Thymus (tissue), 14 donors: ENCODE results near the gene HOXC10. TPM values are rescaled to one million over a fixed set of nuclear protein-coding genes. Genes with fewer than 3 reads are reported as not detected.

Experiments used
- DNase-seq, 9 donors: peaks; one replicate each; pipeline ENCODE4 v3.0.0-alpha.2; 2013; ENCODE audit warnings: low spot score in 9 of 9, low read depth in 6 of 9, missing footprints in 1 of 9
- H3K27ac ChIP-seq, 2 donors: one replicate each; pipeline ENCODE4 v1.5.1; 2013; ENCODE audit warnings: control low read depth in 1 of 2, low read depth in 1 of 2, low read length in 1 of 2, mild to moderate bottlenecking in 1 of 2, moderate library complexity in 1 of 2
- H3K27me3 ChIP-seq, 2 donors: one replicate each; pipeline ENCODE4 v1.5.1; 2013; ENCODE audit warnings: low read length in 1 of 2; ENCODE audit not compliant: control insufficient read depth in 2 of 2, insufficient read depth in 1 of 2
- H3K36me3 ChIP-seq, 2 donors: one replicate each; pipeline ENCODE4 v1.5.1; 2013; ENCODE audit warnings: low read length in 1 of 2, mild to moderate bottlenecking in 1 of 2, moderate library complexity in 1 of 2; ENCODE audit not compliant: control insufficient read depth in 2 of 2, insufficient read depth in 2 of 2
- H3K4me1 ChIP-seq, 2 donors: one replicate each; pipeline ENCODE4 v1.5.1; 2013; ENCODE audit warnings: low read length in 2 of 2; ENCODE audit not compliant: control insufficient read depth in 2 of 2, insufficient read depth in 2 of 2
- H3K4me3 ChIP-seq, 2 donors: one replicate each; pipeline ENCODE4 v1.5.1; 2013; ENCODE audit warnings: low read length in 2 of 2, control low read depth in 1 of 2, mild to moderate bottlenecking in 1 of 2
- H3K9me3 ChIP-seq, 2 donors: one replicate each; pipeline ENCODE4 v1.5.1; 2013; ENCODE audit warnings: low read length in 1 of 2, mild to moderate bottlenecking in 1 of 2; ENCODE audit not compliant: control insufficient read depth in 2 of 2, insufficient read depth in 1 of 2
- WGBS: extraction: QIAGEN DNeasy Blood & Tissue Kit; methylation state at CpG from one replicate; pipeline ENCODE4 v1.1.7; 2013; 5-methylcytosine and 5-hydroxymethylcytosine counted together
- long read RNA-seq, 10 donors: transcript quantifications; one replicate each; lab custom pipeline, GENCODE V29; 2026
- polyA plus RNA-seq: library from polyadenylated mRNA; stranded (reverse); fragments of 200-250 nt; gene quantifications from one replicate; pipeline ENCODE4 v1.2.3, GENCODE V29; 2013
- total RNA-seq: library from RNA; stranded (reverse); fragments of 120-200 nt; gene quantifications from one replicate; pipeline ENCODE4 v1.2.4, GENCODE V29; 2013
- donor health status: healthy.

HOXC10 gene
- total RNA-seq (not detected), polyA plus RNA-seq (0.14 TPM)
- long read RNA-seq, donor 1 = 0 reads
- long read RNA-seq, donor 2 = 0 reads
- long read RNA-seq, donor 3 = 0 reads
- long read RNA-seq, donor 4 = 0 reads
- long read RNA-seq, donor 5, partial matches to known transcripts = 0 of 1 reads
- long read RNA-seq, donor 5, other reads (novel, unspliced or antisense) = 0 of 1 reads
- long read RNA-seq, donor 6 = 0 reads
- long read RNA-seq, donor 7 = 0 reads
- long read RNA-seq, donor 8 = 0 reads
- long read RNA-seq, donor 9 = 0 reads
- long read RNA-seq, donor 10 = 0 reads

DNA sequence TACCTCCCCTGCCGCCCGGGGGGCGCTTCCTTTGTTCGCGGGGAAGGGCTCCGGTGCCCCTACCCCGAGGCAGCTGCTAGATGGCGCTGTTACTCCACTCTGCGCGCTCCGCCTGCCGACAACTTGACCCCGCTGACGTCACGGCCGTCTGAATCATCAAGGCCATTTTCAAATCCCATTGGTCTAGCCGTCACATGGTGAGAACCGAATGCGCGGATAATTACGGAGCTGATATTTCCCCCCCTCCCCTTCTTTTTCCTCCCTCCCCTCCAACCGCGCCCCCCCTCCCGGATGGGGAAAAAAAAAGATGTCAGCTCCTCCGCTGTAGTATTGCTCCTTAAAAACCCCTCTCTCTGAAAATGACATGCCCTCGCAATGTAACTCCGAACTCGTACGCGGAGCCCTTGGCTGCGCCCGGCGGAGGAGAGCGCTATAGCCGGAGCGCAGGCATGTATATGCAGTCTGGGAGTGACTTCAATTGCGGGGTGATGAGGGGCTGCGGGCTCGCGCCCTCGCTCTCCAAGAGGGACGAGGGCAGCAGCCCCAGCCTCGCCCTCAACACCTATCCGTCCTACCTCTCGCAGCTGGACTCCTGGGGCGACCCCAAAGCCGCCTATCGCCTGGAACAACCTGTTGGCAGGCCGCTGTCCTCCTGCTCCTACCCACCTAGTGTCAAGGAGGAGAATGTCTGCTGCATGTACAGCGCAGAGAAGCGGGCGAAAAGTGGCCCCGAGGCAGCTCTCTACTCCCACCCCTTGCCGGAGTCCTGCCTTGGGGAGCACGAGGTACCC, at the start of gene HOXC10:
Gene HOXC10 (plus strand): TSS at position 246 of the 791 bp plus-strand sequence. CDS start 114 bp downstream, at position 360.
- Histone ChIP-seq H3K36me3 (no peaks in the 10 kb centered on the region), H3K27me3 (peaks cover 93 to 100% of the 10 kb centered on the region in 2 donors), H3K4me3 (peak within 1 kb of the TSS in 1 of 2 donors; percentile 33), H3K9me3 (peaks cover 0 to 4% of the 10 kb centered on the region in 2 donors), H3K4me1 (peaks cover 2 to 4% of the 10 kb centered on the region in 2 donors), H3K27ac (no peak within 1 kb of the TSS)
- DNase-seq = peak; percentile 24 to 74 (median 32)
- WGBS = 6% methylated on average over 55 of the region's 55 CpGs

DNA sequence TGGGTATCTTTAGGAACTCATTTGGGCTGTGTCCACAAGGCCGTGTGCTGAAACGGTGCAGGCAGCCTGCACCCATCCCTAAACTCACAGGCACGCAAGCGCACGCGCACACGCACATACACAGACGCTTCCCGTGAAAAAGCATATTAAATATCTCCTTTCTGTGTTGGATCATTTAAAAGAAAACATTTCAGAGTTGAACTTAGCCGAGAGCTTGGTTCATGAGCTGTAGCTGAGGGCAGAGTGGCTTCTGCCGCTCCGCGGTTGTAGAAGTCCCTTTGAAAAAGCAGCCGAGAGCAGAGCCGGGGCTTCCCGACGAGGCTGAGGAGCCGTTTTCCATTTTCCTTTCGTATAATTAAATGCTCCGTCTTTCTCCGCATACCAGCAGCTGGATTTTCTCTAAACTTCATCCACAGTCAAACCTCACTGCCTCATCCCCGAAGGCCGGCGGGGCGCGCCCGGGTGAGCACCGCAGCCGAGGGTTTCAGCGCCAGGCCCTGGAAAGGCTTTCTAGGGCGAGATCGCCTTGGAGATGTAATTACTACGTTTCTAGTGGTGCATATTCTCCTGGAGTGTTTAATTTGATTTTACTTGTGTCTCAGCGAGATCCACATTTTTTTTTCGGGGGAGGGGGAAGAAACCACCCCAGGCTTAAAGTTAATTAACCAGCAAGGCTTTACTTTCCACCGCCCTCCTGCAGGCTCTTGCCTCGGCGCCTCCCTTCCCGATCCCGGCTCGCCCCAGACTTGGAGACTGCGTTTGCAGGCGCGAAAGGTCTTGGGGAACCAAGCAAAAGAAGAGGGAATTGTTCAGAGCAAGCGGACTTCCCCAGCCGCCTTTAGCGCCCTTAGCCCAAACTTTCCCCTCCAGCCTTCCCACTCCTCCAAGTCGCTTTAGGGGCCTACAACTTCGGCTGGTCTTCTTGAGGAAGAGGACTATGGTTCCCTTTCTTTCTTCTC, 49.3 kb upstream of the HOXC10 start:
- no peak overlapping the region for H3K27ac ChIP-seq
- peaks cover 5 to 13% of the 10 kb centered on the region in 2 donors for H3K9me3 ChIP-seq
- WGBS = 7% methylated on average over 49 of the region's 49 CpGs
- H3K36me3 ChIP-seq = no peaks in the 10 kb centered on the region
- peaks cover 91 to 100% of the 10 kb centered on the region in 2 donors for H3K27me3 ChIP-seq
- DNase-seq = no peak
- no peaks in the 10 kb centered on the region for H3K4me1 ChIP-seq
- H3K4me3 ChIP-seq = no peak overlapping the region

DNA sequence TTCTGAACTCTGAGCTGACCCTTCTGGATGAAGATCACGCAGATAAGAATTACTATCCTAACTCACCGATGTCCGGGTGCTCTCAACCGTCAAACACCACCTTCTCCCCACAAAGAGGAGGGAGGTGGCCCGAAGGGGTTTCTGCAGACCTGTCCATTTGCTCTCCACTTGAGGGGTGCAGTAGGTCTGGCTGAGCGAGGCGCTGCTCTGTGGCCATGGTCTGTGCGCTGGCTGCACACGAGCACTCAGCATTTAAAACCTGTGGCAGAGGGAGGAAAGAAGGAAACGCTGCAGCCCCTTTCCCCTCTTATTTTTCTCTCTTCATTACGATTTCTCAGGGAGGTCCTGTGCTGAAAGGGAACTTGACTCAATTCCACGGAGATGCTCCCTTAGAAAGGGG, 47.8 kb upstream of the HOXC10 start:
- Histone ChIP-seq H3K4me3 (no peak overlapping the region), H3K9me3 (peaks cover 5 to 13% of the 10 kb centered on the region in 2 donors), H3K4me1 (no peaks in the 10 kb centered on the region), H3K27ac (no peak overlapping the region), H3K27me3 (peaks cover 80 to 100% of the 10 kb centered on the region in 2 donors), H3K36me3 (no peaks in the 10 kb centered on the region)
- no peak for DNase-seq
- 21% methylated on average over 12 of the region's 12 CpGs for WGBS

DNA sequence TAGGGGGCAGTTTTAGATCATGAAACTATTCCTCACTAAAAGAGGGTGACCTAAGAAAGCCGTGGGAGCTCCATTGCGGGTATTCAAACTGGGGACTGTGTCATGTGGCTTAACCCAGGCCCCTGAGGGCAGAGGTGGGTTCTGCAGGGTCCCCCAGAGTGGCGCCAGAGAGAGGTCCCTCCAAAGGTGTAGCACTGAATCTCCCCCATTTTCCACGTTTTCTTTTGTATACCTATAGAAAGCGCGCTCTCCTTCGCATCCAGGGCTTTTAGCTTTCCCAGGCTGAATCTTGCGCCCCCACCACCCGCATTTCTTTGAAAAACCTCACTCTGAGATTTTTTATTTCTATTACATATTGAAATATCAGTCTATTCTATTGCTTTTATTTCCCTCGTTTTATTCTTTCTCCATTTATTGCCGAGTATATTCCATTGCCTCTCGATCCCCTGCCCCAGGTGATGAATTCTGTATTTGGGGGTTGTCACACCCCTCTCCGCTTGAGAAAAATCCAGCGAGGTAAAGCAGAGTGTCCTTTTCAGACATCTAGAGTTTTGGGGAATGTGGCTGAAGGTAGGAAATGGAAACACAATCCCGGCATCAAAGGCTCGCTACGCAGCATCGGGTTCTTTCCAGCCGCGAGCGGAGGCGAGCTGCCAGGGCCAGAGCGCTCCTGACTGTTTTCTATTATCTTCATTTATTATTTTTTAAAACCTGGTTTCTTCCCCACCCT, 47.2 kb upstream of the HOXC10 start:
- Histone ChIP-seq H3K27me3 (peaks cover 80 to 100% of the 10 kb centered on the region in 2 donors), H3K4me1 (no peaks in the 10 kb centered on the region), H3K36me3 (no peaks in the 10 kb centered on the region), H3K4me3 (no peak overlapping the region), H3K9me3 (peaks cover 5 to 13% of the 10 kb centered on the region in 2 donors), H3K27ac (no peak overlapping the region)
- no peak for DNase-seq
- 26% methylated on average over 23 of the region's 23 CpGs for WGBS

DNA sequence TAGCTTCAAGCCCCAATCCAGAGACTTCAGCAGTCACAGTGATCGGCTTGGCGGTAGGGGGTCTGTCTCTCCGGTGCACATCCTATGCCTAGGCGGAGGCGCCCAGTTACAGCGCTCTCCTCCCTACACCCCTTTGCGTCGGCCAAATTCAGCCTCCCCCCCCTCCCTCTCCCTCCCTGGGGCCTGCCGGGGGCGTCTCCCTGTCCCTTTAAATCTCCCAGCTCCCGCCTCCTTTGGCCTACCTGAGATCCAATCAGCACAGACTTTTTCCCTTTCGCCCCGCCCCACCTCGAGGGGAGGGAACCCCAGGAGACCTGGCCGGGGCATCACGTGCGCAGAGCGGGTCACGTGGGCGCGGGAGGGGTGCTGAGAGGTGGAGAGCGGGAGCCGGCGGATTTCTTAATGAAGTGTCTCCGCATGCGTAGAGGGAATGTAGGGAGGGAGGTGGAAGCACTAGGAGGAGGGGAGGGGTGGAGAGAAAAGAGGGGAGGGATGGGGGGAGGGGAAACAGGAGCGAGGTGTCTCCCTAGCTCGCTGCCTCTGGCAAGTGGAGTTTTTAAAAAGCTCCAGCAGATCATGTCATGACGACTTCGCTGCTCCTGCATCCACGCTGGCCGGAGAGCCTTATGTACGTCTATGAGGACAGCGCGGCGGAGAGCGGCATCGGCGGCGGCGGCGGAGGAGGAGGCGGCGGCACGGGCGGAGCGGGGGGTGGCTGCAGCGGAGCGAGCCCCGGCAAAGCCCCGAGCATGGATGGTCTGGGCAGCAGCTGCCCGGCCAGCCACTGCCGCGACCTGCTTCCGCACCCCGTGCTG, 46.4 kb upstream of the HOXC10 start, which contains the start of gene HOXC13:
Gene HOXC13 (plus strand): TSS at position 506 of the 815 bp plus-strand sequence. CDS start 76 bp downstream, at position 582.
- Histone ChIP-seq H3K4me3 (no peak within 1 kb of the TSS), H3K36me3 (no peaks in the 10 kb centered on the region), H3K4me1 (no peaks in the 10 kb centered on the region), H3K9me3 (peaks cover 5 to 13% of the 10 kb centered on the region in 2 donors), H3K27ac (no peak within 1 kb of the TSS), H3K27me3 (peaks cover 79 to 100% of the 10 kb centered on the region in 2 donors)
- 11% methylated on average over 56 of the region's 56 CpGs for WGBS
- DNase-seq = peak in 5 of 9 donors; percentile 5 to 43 (median 10)

DNA sequence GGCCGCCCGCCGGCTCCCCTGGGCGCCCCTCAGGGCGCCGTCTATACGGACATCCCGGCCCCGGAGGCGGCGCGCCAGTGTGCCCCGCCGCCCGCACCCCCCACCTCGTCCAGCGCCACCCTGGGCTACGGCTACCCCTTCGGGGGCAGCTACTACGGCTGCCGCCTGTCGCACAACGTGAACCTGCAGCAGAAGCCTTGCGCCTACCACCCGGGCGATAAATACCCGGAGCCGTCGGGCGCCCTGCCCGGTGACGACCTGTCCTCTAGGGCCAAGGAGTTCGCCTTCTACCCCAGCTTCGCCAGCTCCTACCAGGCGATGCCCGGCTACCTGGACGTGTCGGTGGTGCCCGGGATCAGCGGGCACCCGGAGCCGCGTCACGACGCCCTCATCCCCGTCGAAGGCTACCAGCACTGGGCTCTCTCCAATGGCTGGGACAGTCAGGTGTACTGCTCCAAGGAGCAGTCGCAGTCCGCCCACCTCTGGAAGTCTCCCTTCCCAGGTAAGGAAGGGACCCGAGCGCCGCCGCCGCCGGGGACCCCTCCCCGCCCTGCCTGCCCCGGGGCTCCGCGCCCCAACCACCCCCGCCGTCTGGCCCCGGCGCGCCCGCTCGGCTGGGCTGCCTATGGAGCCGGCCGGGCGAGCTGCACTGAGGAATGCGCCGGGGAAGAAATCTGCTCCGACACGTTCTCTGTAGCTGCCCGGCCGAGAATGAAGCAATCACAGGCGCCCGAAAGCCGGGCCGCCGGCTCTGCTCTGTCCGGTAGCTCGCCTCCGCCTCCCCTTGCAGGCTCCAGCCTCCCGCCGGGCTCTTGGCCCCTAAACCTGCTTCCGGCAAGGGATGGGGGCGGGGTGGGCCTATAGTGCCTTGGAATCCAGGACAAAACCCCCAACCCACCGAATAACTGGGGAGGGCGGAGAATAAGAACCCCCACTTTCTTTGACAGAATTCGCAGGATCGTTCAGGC, 45.5 kb upstream of the HOXC10 start:
- 11% methylated on average over 91 of the region's 91 CpGs for WGBS
- Histone ChIP-seq H3K4me1 (no peaks in the 10 kb centered on the region), H3K27me3 (peaks cover 80 to 100% of the 10 kb centered on the region in 2 donors), H3K4me3 (no peak overlapping the region), H3K36me3 (no peaks in the 10 kb centered on the region), H3K9me3 (peaks cover 5 to 13% of the 10 kb centered on the region in 2 donors), H3K27ac (no peak overlapping the region)
- DNase-seq = no peak

DNA sequence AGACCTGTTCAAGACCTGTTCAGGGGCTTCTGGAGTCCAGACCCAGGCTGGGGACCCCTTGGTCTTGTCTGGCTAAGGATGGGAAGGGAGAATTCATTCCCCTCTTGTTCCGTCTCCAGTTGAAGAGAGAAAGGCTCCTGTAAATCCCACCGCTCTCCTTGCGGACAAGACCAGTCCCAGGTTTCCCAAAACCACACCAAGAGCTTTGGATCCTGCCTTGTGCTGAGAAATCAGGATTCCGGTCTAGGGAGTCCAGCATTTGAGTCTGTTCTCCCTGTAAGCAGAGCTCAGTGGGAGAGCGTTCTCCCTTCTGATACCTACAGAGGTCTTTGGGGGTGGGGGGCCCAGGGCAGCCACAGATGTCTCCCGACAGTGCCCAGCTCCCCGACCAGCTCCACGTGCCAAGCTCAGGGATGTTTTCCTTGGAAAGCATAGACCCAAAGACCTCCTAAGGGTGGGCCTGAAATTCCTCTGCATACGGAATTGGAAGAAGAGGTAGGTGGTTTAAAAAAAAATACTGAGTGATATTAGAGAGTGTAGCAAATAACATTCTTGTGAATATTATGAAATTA, 44.4 kb upstream of the HOXC10 start:
- H3K27ac ChIP-seq = no peak overlapping the region
- WGBS = 13% methylated on average over 9 of the region's 9 CpGs
- no peak overlapping the region for H3K4me3 ChIP-seq
- H3K4me1 ChIP-seq = no peaks in the 10 kb centered on the region
- H3K9me3 ChIP-seq = peaks cover 6 to 12% of the 10 kb centered on the region in 2 donors
- no peaks in the 10 kb centered on the region for H3K36me3 ChIP-seq
- H3K27me3 ChIP-seq = peaks cover 80 to 100% of the 10 kb centered on the region in 2 donors
- DNase-seq = no peak
